Nephron (organoid): ENCODE measurements around the gene OSBPL9.

Experiments
- H3K27ac Mint-ChIP-seq, 3 experiments: 2 replicates each; pipeline ENCODE4 v1.8.0; 2020; ENCODE audit warnings: mixed read lengths in 3 of 3, mild to moderate bottlenecking in 2 of 3, moderate library complexity in 1 of 3
- H3K27me3 Mint-ChIP-seq: 2 replicates; pipeline ENCODE4 v1.8.0; 2021; ENCODE audit warnings: low read depth, mild to moderate bottlenecking, moderate library complexity, mixed read lengths
- H3K36me3 Mint-ChIP-seq: 2 replicates; pipeline ENCODE4 v1.8.0; 2020; ENCODE audit warnings: low read depth, mixed read lengths
- H3K4me1 Mint-ChIP-seq: 2 replicates; pipeline ENCODE4 v1.8.0; 2020; ENCODE audit warnings: mixed read lengths
- H3K4me3 Mint-ChIP-seq, 3 experiments: 2 replicates each; pipeline ENCODE4 v1.8.0; 2020; ENCODE audit warnings: mild to moderate bottlenecking in 3 of 3, mixed read lengths in 3 of 3, moderate library complexity in 2 of 3
- H3K9me3 Mint-ChIP-seq: 2 replicates; pipeline ENCODE4 v1.8.0; 2020; ENCODE audit warnings: mixed read lengths
- TF ChIP-seq, protein P1 (sequence below), 3 experiments: fragments of 200-600 bp; sonication (generic); IDR thresholded peaks; one replicate each; pipeline ENCODE4 v1.5.0; 2021; ENCODE audit warnings: antibody characterized with exemption in 3 of 3; ENCODE audit not compliant: unreplicated experiment in 3 of 3

OSBPL9 gene

DNA sequence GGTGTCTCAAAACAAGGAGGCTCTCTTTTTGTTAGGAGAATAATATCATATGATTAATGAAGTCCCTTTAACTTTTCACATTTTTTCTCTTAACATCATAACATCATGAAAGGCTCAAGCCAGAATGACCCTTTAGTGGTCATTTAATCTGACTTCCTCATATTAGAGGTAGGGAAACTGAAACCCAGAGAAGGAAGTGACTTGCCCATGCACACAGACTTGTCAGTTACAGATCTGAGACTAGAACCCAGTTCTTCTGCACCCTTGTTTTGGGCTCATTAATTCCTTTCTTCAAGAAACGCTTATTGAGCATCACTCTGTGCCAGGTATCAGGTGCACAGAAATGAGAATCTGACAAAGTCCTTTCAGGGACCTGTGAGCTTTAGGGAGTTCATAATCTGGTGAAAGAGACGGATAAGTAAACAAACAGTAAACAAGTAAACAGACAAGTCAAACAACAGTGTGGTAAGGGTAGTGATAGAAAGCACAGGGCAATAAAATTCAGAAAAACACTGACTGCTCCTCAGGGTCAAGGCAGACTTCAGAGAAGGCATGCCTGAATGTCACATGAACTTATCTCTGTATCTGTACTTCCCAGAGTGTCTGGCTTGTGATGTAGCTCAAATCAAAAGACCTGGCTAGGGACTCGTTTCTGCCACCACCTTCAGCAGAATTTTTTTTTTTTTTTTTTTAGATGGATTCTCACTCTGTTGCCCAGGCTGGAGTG is 38.3 kb upstream of the OSBPL9 start:
- H3K4me1 Mint-ChIP-seq: peaks cover 9% of the 10 kb centered on the region
- TF ChIP-seq, protein P1, sequence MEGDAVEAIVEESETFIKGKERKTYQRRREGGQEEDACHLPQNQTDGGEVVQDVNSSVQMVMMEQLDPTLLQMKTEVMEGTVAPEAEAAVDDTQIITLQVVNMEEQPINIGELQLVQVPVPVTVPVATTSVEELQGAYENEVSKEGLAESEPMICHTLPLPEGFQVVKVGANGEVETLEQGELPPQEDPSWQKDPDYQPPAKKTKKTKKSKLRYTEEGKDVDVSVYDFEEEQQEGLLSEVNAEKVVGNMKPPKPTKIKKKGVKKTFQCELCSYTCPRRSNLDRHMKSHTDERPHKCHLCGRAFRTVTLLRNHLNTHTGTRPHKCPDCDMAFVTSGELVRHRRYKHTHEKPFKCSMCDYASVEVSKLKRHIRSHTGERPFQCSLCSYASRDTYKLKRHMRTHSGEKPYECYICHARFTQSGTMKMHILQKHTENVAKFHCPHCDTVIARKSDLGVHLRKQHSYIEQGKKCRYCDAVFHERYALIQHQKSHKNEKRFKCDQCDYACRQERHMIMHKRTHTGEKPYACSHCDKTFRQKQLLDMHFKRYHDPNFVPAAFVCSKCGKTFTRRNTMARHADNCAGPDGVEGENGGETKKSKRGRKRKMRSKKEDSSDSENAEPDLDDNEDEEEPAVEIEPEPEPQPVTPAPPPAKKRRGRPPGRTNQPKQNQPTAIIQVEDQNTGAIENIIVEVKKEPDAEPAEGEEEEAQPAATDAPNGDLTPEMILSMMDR (IDR thresholded peaks at IDR 0.05; ENCODE audit: unreplicated experiment in 3 of 3): no peak
- no peaks in the 10 kb centered on the region for H3K27me3 Mint-ChIP-seq
- H3K4me3 Mint-ChIP-seq: no peak overlapping the region
- no peaks in the 10 kb centered on the region for H3K9me3 Mint-ChIP-seq
- no peaks in the 10 kb centered on the region for H3K36me3 Mint-ChIP-seq
- no peak overlapping the region for H3K27ac Mint-ChIP-seq

DNA sequence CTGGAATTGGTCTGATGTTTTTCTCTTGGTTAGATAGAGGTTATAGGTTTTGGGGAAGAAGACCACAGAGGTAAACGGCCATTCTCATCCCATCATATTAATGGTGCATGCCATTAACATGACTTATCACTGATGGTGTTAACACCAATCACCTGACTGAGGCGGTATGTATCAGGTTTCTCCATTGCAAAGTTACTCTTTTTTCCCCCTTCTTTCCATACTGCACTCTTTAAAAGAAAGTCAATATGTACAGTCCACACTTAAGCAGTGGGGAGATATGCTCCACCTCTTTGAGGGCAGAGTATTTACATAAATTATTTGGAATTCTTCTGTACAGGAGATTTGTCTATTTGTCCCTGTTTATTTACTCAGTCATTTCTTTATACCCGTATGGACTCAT is 35.7 kb upstream of the OSBPL9 start:
- Mint-ChIP-seq H3K9me3 (no peaks in the 10 kb centered on the region), H3K36me3 (no peaks in the 10 kb centered on the region), H3K27me3 (no peaks in the 10 kb centered on the region), H3K4me3 (no peak overlapping the region), H3K4me1 (peaks cover 9% of the 10 kb centered on the region), H3K27ac (no peak overlapping the region)
- TF ChIP-seq, protein P1 (IDR thresholded peaks at IDR 0.05; ENCODE audit: unreplicated experiment in 3 of 3): no peak

DNA sequence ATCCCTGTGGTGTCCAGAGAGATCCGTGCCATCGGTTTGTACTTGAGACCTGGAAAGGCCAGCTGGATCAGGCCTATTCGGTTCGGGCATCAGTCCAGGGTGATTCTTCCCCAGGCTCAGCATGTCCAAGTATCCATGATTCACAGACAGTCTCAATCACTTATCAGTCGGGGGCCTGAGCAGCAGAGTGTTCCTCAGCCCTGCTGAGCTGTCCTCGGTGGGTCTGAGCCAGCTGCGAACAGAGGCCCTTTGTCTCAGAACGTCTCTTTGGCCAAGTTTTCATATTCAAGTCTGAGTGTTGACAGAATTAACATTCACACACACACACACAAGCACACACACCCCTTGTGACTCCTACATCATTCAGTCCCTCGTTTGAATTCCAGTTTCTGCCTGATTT is 33.4 kb upstream of the OSBPL9 start:
- Mint-ChIP-seq H3K4me3 (no peak overlapping the region), H3K4me1 (peaks cover 9% of the 10 kb centered on the region), H3K27ac (peak overlapping the region in 2 of 3 experiments; percentile 49 to 72), H3K27me3 (no peaks in the 10 kb centered on the region), H3K9me3 (no peaks in the 10 kb centered on the region), H3K36me3 (no peaks in the 10 kb centered on the region)
- TF ChIP-seq, protein P1 (IDR thresholded peaks at IDR 0.05; ENCODE audit: unreplicated experiment in 3 of 3): no peak

DNA sequence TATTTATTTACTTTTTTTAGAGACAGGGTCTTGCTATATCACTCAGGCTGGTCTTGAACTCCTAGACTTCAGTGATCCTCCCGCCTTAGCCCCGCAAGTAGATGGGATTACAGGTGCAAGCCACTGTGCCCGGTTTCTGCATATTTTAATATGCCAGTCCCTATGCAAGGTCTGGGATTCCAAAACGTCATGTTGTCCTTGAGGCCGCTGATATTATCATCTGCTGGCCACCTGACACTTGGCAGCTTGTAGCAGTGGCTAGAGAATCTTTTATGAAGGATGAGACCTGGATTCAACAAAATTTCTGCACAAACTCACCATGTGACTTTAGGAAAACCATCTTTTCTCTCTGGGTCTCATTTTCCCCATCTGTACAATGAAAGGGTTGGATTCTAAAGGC is 32.9 kb upstream of the OSBPL9 start:
- H3K27ac Mint-ChIP-seq: peak overlapping the region in 1 of 3 experiments; percentile 72
- no peaks in the 10 kb centered on the region for H3K36me3 Mint-ChIP-seq
- H3K9me3 Mint-ChIP-seq: no peaks in the 10 kb centered on the region
- H3K27me3 Mint-ChIP-seq: no peaks in the 10 kb centered on the region
- TF ChIP-seq, protein P1 (IDR thresholded peaks at IDR 0.05; ENCODE audit: unreplicated experiment in 3 of 3): no peak
- no peak overlapping the region for H3K4me3 Mint-ChIP-seq
- peaks cover 9% of the 10 kb centered on the region for H3K4me1 Mint-ChIP-seq

DNA sequence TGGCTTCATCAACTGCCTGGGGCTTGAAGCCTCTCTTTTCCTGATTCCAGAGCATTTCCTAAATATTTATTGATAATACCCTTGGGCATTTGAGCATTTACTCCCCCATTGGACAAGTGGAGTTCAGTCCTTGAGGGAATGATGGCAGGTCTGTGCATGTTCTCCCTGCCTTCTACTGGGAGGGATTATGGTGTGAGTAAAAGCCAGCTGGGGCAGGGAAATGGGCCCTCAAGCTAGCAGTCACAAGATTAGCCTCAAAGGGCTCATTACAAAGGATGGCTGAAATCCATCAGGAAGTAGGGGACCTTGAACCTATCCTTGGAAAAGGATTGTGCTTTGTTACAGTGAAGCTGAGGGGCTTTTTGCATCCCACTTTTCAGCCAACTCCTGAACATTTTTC is 24.2 kb upstream of the OSBPL9 start:
- H3K36me3 Mint-ChIP-seq: no peaks in the 10 kb centered on the region
- no peaks in the 10 kb centered on the region for H3K4me1 Mint-ChIP-seq
- no peak overlapping the region for H3K4me3 Mint-ChIP-seq
- TF ChIP-seq, protein P1 (IDR thresholded peaks at IDR 0.05; ENCODE audit: unreplicated experiment in 3 of 3): no peak
- no peaks in the 10 kb centered on the region for H3K9me3 Mint-ChIP-seq
- peaks cover 12% of the 10 kb centered on the region for H3K27me3 Mint-ChIP-seq
- H3K27ac Mint-ChIP-seq: no peak overlapping the region

DNA sequence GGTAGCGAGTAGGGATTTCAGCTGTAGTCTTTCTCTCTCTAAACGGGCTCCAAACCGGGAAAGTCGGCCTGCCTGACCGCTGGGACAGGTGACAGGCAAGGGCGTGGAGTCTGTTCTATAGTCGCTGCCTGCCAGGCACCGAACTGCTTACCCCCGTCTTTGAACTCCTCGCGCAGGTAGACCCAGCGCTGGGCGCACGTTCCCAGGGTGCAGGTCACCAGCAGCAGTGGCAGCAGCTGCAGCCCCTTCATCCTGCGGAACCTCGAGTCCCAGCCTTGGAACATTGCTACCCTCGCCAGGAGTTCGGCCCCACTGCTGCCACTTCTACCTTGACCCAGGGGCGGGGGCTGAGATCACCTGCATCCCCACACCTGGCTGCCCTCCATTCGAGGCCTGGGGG is 22.2 kb upstream of the OSBPL9 start:
- TF ChIP-seq, protein P1 (IDR thresholded peaks at IDR 0.05; ENCODE audit: unreplicated experiment in 3 of 3): no peak
- Mint-ChIP-seq H3K4me1 (no peaks in the 10 kb centered on the region), H3K36me3 (no peaks in the 10 kb centered on the region), H3K27me3 (peaks cover 12% of the 10 kb centered on the region), H3K9me3 (no peaks in the 10 kb centered on the region), H3K27ac (no peak overlapping the region), H3K4me3 (no peak overlapping the region)
